ENCODE measurements around the gene GRK5.

- TF ChIP-seq LEF1 (IDR thresholded peaks at IDR 0.05; ENCODE audit: borderline replicate concordance): no peak
- TF ChIP-seq FOXA1 (IDR thresholded peaks at IDR 0.05): no peak
These were observed 43.4 kb downstream of the GRK5 start for GRCh38 chr10:119250641-119251314.

All from HEK293T (cell line).